ENCODE results near the gene GFOD2. TPM values are rescaled to one million over a fixed set of nuclear protein-coding genes. Genes with fewer than 3 reads are reported as not detected.

GFOD2 gene
- total and polyA plus RNA-seq, 2 experiments from 2014 or later = 19.3 to 34.3 TPM

DNA sequence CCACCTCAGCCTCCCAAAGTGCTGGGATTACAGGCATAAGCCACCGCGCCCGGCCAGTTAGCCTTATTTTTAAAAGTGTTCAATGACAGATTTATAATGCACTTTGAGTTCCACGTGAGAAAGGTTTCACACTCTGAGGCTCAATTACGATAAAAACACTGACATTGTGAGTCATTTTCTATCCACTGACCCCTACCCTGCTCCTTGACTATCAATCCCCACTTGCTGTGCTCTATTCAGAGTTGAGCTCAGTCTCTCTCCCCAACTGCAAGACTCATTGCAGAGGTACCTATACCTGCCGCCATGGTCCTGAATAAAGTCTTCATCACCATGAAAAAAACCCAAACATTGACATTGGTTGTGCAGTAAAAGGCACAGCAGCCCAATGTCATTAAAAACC, 8.5 kb downstream of the GFOD2 start:
- Histone ChIP-seq H3K27me3 (ENCODE audit: insufficient read depth) (no peaks in the 10 kb centered on the region), H3F3A (replicated peaks; ENCODE audit: low read depth) (peaks cover 8% of the 10 kb centered on the region; the same call in 1 of the 2 replicates), H3K27ac (ENCODE audit: low read depth) (0 out of 2 replicates have a peak overlapping the region, but pooled peaks have one; percentile 32), H3K9me2 (ENCODE audit: insufficient read depth) (no peaks in the 10 kb centered on the region), H4K20me1 (replicated peaks; ENCODE audit: insufficient read depth) (peaks cover 26% of the 10 kb centered on the region; the same call in 1 of the 2 replicates), H3K4me3 (no peak overlapping the region), H3K79me2 (replicated peaks; ENCODE audit: insufficient read depth) (peaks cover 90% of the 10 kb centered on the region), H3K4me2 (no peak overlapping the region), H3K36me3 (ENCODE audit: insufficient read depth) (no peaks in the 10 kb centered on the region), H2AFZ (no peak overlapping the region), H3K4me1 (ENCODE audit: insufficient read depth) (peaks cover 32% of the 10 kb centered on the region)
- DNase-seq (ENCODE audit: low spot score) = no peak
- H3K27me3 Mint-ChIP-seq (ENCODE audit: insufficient read depth, low read depth, poor library complexity) = peaks cover 6% of the 10 kb centered on the region
- peak overlapping the region; percentile 18; the same call in 1 of the 2 replicates for H3K27ac Mint-ChIP-seq
- TF ChIP-seq, protein P1, sequence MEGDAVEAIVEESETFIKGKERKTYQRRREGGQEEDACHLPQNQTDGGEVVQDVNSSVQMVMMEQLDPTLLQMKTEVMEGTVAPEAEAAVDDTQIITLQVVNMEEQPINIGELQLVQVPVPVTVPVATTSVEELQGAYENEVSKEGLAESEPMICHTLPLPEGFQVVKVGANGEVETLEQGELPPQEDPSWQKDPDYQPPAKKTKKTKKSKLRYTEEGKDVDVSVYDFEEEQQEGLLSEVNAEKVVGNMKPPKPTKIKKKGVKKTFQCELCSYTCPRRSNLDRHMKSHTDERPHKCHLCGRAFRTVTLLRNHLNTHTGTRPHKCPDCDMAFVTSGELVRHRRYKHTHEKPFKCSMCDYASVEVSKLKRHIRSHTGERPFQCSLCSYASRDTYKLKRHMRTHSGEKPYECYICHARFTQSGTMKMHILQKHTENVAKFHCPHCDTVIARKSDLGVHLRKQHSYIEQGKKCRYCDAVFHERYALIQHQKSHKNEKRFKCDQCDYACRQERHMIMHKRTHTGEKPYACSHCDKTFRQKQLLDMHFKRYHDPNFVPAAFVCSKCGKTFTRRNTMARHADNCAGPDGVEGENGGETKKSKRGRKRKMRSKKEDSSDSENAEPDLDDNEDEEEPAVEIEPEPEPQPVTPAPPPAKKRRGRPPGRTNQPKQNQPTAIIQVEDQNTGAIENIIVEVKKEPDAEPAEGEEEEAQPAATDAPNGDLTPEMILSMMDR (conservative IDR thresholded peaks at IDR 0.05; ENCODE audit: low read depth in 2 of 2) = no peak
- TF ChIP-seq CREB1 (CRISPR knock-in tag; IDR thresholded peaks at IDR 0.05; ENCODE audit: low read depth) (no peak), ZNF331 (CRISPR knock-in tag; IDR thresholded peaks at IDR 0.05; ENCODE audit: low read depth) (no peak), EZH2phosphoT487 (IDR thresholded peaks at IDR 0.05; ENCODE audit: unreplicated experiment) (no peak), JUNB (IDR thresholded peaks at IDR 0.05; ENCODE audit: unreplicated experiment) (no peak)
- TF ChIP-seq, protein P2, sequence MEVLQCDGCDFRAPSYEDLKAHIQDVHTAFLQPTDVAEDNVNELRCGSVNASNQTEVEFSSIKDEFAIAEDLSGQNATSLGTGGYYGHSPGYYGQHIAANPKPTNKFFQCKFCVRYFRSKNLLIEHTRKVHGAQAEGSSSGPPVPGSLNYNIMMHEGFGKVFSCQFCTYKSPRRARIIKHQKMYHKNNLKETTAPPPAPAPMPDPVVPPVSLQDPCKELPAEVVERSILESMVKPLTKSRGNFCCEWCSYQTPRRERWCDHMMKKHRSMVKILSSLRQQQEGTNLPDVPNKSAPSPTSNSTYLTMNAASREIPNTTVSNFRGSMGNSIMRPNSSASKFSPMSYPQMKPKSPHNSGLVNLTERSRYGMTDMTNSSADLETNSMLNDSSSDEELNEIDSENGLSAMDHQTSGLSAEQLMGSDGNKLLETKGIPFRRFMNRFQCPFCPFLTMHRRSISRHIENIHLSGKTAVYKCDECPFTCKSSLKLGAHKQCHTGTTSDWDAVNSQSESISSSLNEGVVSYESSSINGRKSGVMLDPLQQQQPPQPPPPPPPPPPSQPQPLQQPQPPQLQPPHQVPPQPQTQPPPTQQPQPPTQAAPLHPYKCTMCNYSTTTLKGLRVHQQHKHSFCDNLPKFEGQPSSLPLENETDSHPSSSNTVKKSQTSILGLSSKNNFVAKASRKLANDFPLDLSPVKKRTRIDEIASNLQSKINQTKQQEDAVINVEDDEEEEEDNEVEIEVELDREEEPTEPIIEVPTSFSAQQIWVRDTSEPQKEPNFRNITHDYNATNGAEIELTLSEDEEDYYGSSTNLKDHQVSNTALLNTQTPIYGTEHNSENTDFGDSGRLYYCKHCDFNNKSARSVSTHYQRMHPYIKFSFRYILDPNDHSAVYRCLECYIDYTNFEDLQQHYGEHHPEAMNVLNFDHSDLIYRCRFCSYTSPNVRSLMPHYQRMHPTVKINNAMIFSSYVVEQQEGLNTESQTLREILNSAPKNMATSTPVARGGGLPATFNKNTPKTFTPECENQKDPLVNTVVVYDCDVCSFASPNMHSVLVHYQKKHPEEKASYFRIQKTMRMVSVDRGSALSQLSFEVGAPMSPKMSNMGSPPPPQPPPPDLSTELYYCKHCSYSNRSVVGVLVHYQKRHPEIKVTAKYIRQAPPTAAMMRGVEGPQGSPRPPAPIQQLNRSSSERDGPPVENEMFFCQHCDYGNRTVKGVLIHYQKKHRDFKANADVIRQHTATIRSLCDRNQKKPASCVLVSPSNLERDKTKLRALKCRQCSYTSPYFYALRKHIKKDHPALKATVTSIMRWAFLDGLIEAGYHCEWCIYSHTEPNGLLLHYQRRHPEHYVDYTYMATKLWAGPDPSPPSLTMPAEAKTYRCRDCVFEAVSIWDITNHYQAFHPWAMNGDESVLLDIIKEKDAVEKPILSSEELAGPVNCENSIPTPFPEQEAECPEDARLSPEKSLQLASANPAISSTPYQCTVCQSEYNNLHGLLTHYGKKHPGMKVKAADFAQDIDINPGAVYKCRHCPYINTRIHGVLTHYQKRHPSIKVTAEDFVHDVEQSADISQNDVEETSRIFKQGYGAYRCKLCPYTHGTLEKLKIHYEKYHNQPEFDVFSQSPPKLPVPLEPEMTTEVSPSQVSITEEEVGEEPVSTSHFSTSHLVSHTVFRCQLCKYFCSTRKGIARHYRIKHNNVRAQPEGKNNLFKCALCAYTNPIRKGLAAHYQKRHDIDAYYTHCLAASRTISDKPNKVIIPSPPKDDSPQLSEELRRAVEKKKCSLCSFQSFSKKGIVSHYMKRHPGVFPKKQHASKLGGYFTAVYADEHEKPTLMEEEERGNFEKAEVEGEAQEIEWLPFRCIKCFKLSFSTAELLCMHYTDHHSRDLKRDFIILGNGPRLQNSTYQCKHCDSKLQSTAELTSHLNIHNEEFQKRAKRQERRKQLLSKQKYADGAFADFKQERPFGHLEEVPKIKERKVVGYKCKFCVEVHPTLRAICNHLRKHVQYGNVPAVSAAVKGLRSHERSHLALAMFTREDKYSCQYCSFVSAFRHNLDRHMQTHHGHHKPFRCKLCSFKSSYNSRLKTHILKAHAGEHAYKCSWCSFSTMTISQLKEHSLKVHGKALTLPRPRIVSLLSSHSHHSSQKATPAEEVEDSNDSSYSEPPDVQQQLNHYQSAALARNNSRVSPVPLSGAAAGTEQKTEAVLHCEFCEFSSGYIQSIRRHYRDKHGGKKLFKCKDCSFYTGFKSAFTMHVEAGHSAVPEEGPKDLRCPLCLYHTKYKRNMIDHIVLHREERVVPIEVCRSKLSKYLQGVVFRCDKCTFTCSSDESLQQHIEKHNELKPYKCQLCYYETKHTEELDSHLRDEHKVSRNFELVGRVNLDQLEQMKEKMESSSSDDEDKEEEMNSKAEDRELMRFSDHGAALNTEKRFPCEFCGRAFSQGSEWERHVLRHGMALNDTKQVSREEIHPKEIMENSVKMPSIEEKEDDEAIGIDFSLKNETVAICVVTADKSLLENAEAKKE (CRISPR knock-in tag; IDR thresholded peaks at IDR 0.05) = no peak
- TF ChIP-seq, protein P3, sequence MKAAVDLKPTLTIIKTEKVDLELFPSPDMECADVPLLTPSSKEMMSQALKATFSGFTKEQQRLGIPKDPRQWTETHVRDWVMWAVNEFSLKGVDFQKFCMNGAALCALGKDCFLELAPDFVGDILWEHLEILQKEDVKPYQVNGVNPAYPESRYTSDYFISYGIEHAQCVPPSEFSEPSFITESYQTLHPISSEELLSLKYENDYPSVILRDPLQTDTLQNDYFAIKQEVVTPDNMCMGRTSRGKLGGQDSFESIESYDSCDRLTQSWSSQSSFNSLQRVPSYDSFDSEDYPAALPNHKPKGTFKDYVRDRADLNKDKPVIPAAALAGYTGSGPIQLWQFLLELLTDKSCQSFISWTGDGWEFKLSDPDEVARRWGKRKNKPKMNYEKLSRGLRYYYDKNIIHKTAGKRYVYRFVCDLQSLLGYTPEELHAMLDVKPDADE (IDR thresholded peaks at IDR 0.05) = no peak
- peaks cover 27% of the 10 kb centered on the region for H3K4me1 Mint-ChIP-seq
- no peak overlapping the region for H3K4me3 Mint-ChIP-seq
- H3K36me3 Mint-ChIP-seq (ENCODE audit: low read depth) = peaks cover 7% of the 10 kb centered on the region; the same call in 1 of the 3 replicates
- no peaks in the 10 kb centered on the region for H3K9me3 Mint-ChIP-seq
- no peak for ATAC-seq

All from GM23338 (cell line).